HCT116 (cell line): ENCODE data around the gene MXRA8. TPM values are rescaled to one million over a fixed set of nuclear protein-coding genes. Genes with fewer than 3 reads are reported as not detected.

Experiments used
- ATAC-seq: fragments of 200-7000 bp; cut with Tn5 transposase; 2 replicates; pipeline ENCODE4 v1.9.1; 2020; ENCODE audit warnings: mild to moderate bottlenecking, moderate library complexity
- BruUV-seq: library from RNA; stranded (reverse); fragments of 400-500 nt; replicated peaks from 2 replicates; lab custom pipeline; 2021; lab: Mats Ljungman, UMichigan
- CTCF ChIA-PET: fragments of 300-600 bp; sonication (Branson Sonifier 250); formaldehyde crosslinking; loops from one replicate; lab custom pipeline; 2021; ENCODE audit warnings: antibody characterized with exemption; lab: Charles Lee
- POLR2A ChIA-PET: fragments of 300-600, 350-600 bp; sonication (Branson Sonifier 250); formaldehyde crosslinking; loops from one replicate; lab custom pipeline; 2021; ENCODE audit warnings: antibody characterized with exemption; lab: Charles Lee
- RAD21 ChIA-PET, 2 experiments: fragments of 300-600 bp; sonication (Branson Sonifier 250); formaldehyde crosslinking; loops; one replicate each; lab custom pipeline; 2023; ENCODE audit warnings: low total read pairs in 2 of 2; ENCODE audit not compliant: uncharacterized antibody in 2 of 2, unreplicated experiment in 2 of 2, low non-redundant PET in 1 of 2; lab: Charles Lee
- DNase-seq: peaks from one replicate; pipeline ENCODE4 v3.0.0-alpha.2; 2010; ENCODE audit warnings: low read depth, low spot score
- H2AFZ ChIP-seq: fragments of 200-600 bp; shearing (Covaris generic), sonication (generic); 2 replicates; pipeline ENCODE4 v1.6.1; 2017; ENCODE audit warnings: low read depth, mixed run types, mixed read lengths, antibody characterized with exemption, low read length; ENCODE audit not compliant: poor library complexity, severe bottlenecking
- H3K27ac ChIP-seq: 2 replicates; pipeline ENCODE4 v1.5.1; 2012; ENCODE audit warnings: low read depth, low read length
- H3K27me3 ChIP-seq: fragments of 200-600 bp; sonication (generic); 2 replicates; pipeline ENCODE4 v1.6.1; 2016; ENCODE audit warnings: mixed run types, low read length, mixed read lengths; ENCODE audit not compliant: insufficient read depth
- H3K36me3 ChIP-seq, 2 experiments: fragments of 200-500 bp in 1 of 2; fragments of 200-600 bp in 1 of 2; sonication (Bioruptor generic) in 1 of 2; sonication (generic) in 1 of 2; 2 replicates each; pipeline versions ENCODE4 v1.5.1 to v1.6.1; 2014 to 2016; ENCODE audit warnings: low read length in 2 of 2, inconsistent platforms in 1 of 2, mixed read lengths in 1 of 2, mixed run types in 1 of 2; ENCODE audit not compliant: insufficient read depth in 2 of 2, control insufficient read depth in 1 of 2
- H3K4me1 ChIP-seq, 2 experiments: fragments of 200-600 bp in 1 of 2; sonication (generic) in 1 of 2; 2 replicates each; pipeline versions ENCODE4 v1.5.1 to v1.6.1; 2012 to 2017; ENCODE audit warnings: low read length in 2 of 2, inconsistent platforms in 1 of 2, mild to moderate bottlenecking in 1 of 2, mixed read lengths in 1 of 2, mixed run types in 1 of 2, moderate library complexity in 1 of 2; ENCODE audit not compliant: insufficient read depth in 2 of 2, control insufficient read depth in 1 of 2
- H3K4me2 ChIP-seq: fragments of 200-600 bp; sonication (generic); 2 replicates; pipeline ENCODE4 v1.6.1; 2017; ENCODE audit warnings: mixed run types, low read length, mixed read lengths
- H3K4me3 ChIP-seq, 2 experiments: fragments of 200-600 bp in 1 of 2; sonication (generic) in 1 of 2; replicated peaks in 1 of 2; 2 replicates each; pipeline ENCODE4 v1.5.1; 2011 to 2016; ENCODE audit warnings: low read length in 2 of 2, control low read depth in 1 of 2, low read depth in 1 of 2, mild to moderate bottlenecking in 1 of 2, mixed read lengths in 1 of 2, mixed run types in 1 of 2
- H3K79me2 ChIP-seq: fragments of 200-600 bp; sonication (generic); 2 replicates; pipeline ENCODE4 v1.6.1; 2017; ENCODE audit warnings: mild to moderate bottlenecking, mixed run types, low read length, moderate library complexity, mixed read lengths; ENCODE audit not compliant: insufficient read depth
- H3K9ac ChIP-seq: fragments of 200-600 bp; sonication (generic); 2 replicates; pipeline ENCODE4 v1.6.1; 2016; ENCODE audit warnings: low read length, mixed read lengths
- H3K9me2 ChIP-seq: fragments of 200-600 bp; sonication (generic), shearing (Covaris generic); 2 replicates; pipeline ENCODE4 v1.6.1; 2017; ENCODE audit warnings: mixed run types, mild to moderate bottlenecking, moderate library complexity; ENCODE audit not compliant: insufficient read depth
- H3K9me3 ChIP-seq, 2 experiments: fragments of 200-500 bp in 1 of 2; fragments of 200-600 bp in 1 of 2; sonication (Bioruptor generic) in 1 of 2; sonication (generic) in 1 of 2; 2 replicates each; pipeline ENCODE4 v1.6.1; 2014 to 2017; ENCODE audit warnings: low read length in 2 of 2, mixed read lengths in 2 of 2, inconsistent platforms in 1 of 2, low read depth in 1 of 2, mild to moderate bottlenecking in 1 of 2, mixed run types in 1 of 2, moderate library complexity in 1 of 2; ENCODE audit not compliant: control insufficient read depth in 1 of 2, insufficient read depth in 1 of 2
- H4K20me1 ChIP-seq: fragments of 200-600 bp; sonication (generic), shearing (Covaris generic); 2 replicates; pipeline ENCODE4 v1.6.1; 2017; ENCODE audit warnings: mixed run types, mild to moderate bottlenecking, moderate library complexity; ENCODE audit not compliant: insufficient read depth
- CBX3 ChIP-seq: IDR thresholded peaks from 2 replicates; pipeline ENCODE4 v1.6.1; 2012; ENCODE audit warnings: low read depth
- CEBPB ChIP-seq: IDR thresholded peaks from 2 replicates; pipeline ENCODE4 v1.6.1; 2012; ENCODE audit warnings: low read depth
- EGR1 ChIP-seq: IDR thresholded peaks from 2 replicates; pipeline ENCODE4 v1.6.1; 2012; ENCODE audit warnings: low read depth
- ELF1 ChIP-seq: IDR thresholded peaks from 2 replicates; pipeline ENCODE4 v1.6.1; 2012; ENCODE audit warnings: low read depth, borderline replicate concordance
- EZH2phosphoT487 ChIP-seq: fragments of 200-600 bp; IDR thresholded peaks from 2 replicates; pipeline ENCODE4 v1.6.1; 2018; ENCODE audit warnings: antibody characterized with exemption, borderline replicate concordance
- FOSL1 ChIP-seq: IDR thresholded peaks from 2 replicates; pipeline ENCODE4 v1.6.1; 2012; ENCODE audit warnings: low read depth
- JUND ChIP-seq: IDR thresholded peaks from 2 replicates; pipeline ENCODE4 v1.6.1; 2012
- POLR2A ChIP-seq: IDR thresholded peaks from 2 replicates; pipeline ENCODE4 v1.7.0; 2011; ENCODE audit warnings: borderline replicate concordance; ENCODE audit not compliant: insufficient read depth, insufficient read length; ENCODE audit errors: extremely low read depth
- RAD21 ChIP-seq: IDR thresholded peaks from 2 replicates; pipeline ENCODE4 v1.6.1; 2012; ENCODE audit warnings: low read depth, mild to moderate bottlenecking
- SIN3A ChIP-seq: IDR thresholded peaks from 2 replicates; pipeline ENCODE4 v1.6.1; 2012; ENCODE audit warnings: low read depth
- SP1 ChIP-seq: IDR thresholded peaks from 2 replicates; pipeline ENCODE4 v1.6.1; 2012; ENCODE audit warnings: low read depth
- SRF ChIP-seq: IDR thresholded peaks from 2 replicates; pipeline ENCODE4 v1.6.1; 2012; ENCODE audit warnings: low read depth
- TCF7L2 ChIP-seq: IDR thresholded peaks from 2 replicates; pipeline ENCODE4 v1.7.0; 2011; ENCODE audit warnings: borderline replicate concordance, inconsistent platforms; ENCODE audit not compliant: insufficient read depth, insufficient read length; ENCODE audit errors: extremely low read depth
- YY1 ChIP-seq: IDR thresholded peaks from 2 replicates; pipeline ENCODE4 v1.6.1; 2011; ENCODE audit warnings: low read length, low read depth, moderate library complexity, mild to moderate bottlenecking; ENCODE audit not compliant: insufficient replicate concordance; ENCODE audit errors: extremely low read depth
- ZNF274 ChIP-seq: fragments of 200-500 bp; sonication (Bioruptor generic); IDR thresholded peaks from 2 replicates; pipeline ENCODE4 v1.6.1; 2014; ENCODE audit warnings: mild to moderate bottlenecking, low read depth, low read length, inconsistent platforms
- intact Hi-C: fragments of 100-400 bp; cut with micrococcal nuclease; formaldehyde crosslinking; loops from 2 replicates; pipeline ENCODE4 v1.10.0; 2022
- total RNA-seq: library from RNA; stranded (reverse); gene quantifications from one replicate; pipeline ENCODE4 v1.2.1, GENCODE V29; 2021; ENCODE audit not compliant: unreplicated experiment
- TF ChIP-seq, protein P1 (sequence below): IDR thresholded peaks from 2 replicates; pipeline ENCODE4 v1.6.1; 2011; ENCODE audit warnings: mild to moderate bottlenecking, low read length, moderate library complexity; ENCODE audit not compliant: insufficient replicate concordance; ENCODE audit errors: extremely low read depth
- TF ChIP-seq, protein P2 (sequence below): IDR thresholded peaks from 2 replicates; pipeline ENCODE4 v1.6.1; 2012
- TF ChIP-seq, protein P3 (sequence below): IDR thresholded peaks from 2 replicates; pipeline ENCODE4 v1.6.1; 2012; ENCODE audit warnings: low read depth
- TF ChIP-seq, protein P4 (sequence below): IDR thresholded peaks from 2 replicates; pipeline ENCODE4 v1.6.1; 2012

The MXRA8 gene
- total RNA-seq, 1 experiment from 2014 or later, result 0.74 TPM

DNA sequence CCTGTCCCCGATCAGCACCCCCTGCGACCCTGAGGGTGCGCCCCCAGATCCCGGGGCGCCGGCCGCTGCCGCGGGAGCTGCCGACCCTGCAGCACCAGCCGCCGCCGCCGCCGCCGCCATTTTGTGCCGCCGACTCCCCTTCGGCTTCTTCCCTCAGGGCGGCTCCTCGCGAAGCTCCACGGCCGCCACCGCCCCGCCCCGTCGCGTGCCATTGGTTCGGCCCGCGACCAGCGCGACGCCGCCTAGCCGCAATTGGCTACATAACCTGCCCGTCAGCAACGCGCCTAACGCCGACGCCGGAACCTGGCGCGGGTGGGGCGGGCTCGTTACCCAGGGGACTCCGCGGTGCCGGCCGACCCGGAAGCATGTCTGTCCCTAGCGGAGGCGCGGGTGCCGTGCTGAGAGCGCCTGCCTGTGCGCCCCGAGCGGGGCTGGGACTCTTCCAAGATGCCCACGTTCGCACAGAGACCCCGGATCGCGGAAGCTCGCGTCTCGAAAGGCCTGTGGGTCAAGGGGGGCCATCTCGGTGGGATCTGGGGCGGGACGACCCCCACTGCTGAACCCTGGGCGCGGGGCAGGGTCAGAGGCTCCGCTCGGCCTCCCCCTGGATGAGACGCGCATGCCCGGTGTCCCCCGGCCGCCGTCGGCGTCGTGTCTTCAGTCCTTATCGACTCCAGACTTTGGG is 41.0 kb upstream of the MXRA8 start, which contains the start of gene CCNL2 (continued):
- TF ChIP-seq, protein P1, sequence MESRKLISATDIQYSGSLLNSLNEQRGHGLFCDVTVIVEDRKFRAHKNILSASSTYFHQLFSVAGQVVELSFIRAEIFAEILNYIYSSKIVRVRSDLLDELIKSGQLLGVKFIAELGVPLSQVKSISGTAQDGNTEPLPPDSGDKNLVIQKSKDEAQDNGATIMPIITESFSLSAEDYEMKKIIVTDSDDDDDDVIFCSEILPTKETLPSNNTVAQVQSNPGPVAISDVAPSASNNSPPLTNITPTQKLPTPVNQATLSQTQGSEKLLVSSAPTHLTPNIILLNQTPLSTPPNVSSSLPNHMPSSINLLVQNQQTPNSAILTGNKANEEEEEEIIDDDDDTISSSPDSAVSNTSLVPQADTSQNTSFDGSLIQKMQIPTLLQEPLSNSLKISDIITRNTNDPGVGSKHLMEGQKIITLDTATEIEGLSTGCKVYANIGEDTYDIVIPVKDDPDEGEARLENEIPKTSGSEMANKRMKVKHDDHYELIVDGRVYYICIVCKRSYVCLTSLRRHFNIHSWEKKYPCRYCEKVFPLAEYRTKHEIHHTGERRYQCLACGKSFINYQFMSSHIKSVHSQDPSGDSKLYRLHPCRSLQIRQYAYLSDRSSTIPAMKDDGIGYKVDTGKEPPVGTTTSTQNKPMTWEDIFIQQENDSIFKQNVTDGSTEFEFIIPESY, result peak; percentile 32

DNA sequence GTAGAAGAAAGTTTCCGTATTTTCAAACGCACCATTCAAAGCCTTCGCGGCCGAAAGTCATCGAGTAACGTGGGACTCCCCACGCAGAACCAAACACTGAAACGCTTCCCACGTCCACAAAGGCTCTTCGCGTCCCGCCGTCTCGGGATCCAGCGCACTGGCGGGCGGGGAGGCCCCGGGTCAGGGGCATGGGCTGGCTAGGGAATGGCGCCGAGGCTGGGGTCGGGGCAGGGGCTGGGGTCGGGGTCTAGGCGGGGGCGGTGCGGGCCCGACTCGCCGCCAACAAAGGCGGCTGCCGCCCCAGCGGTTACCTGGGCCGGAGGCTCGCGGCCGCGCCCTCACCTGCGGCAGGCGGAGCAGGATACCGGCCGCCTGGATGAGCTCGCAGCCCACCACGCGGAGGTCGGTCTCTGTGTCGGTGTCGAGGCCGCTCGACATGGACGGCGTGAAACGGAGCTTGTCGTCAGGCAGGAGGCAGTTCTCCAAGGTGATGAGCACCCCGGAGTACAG is 40.4 kb upstream of the MXRA8 start:
- DNase-seq, result no peak
- Histone ChIP-seq H3K9me2 (no peaks in the 10 kb centered on the region), H3K27me3 (no peaks in the 10 kb centered on the region), H3K27ac (peak overlapping the region; percentile 86), H4K20me1 (peaks cover 9% of the 10 kb centered on the region; the same call in 1 of the 2 replicates), H3K79me2 (peaks cover 86% of the 10 kb centered on the region), H3K9me3 (no peaks in the 10 kb centered on the region), H3K4me3 (peak overlapping the region; percentile 76 to 99), H3K9ac (peak overlapping the region; percentile 97), H3K4me1 (peaks cover 8 to 43% of the 10 kb centered on the region in 2 experiments; a peak in 3 of 4 replicates), H3K4me2 (peak overlapping the region; percentile 99), H2AFZ (no peak overlapping the region), H3K36me3 (peaks cover 29 to 51% of the 10 kb centered on the region in 2 experiments; a peak in 3 of 4 replicates)
- TF ChIP-seq EZH2phosphoT487 (no peak), JUND (no peak), ELF1 (no peak), SRF (no peak), TCF7L2 (no peak), YY1 (no peak), CEBPB (no peak), CBX3 (no peak), POLR2A (no peak), SP1 (no peak), RAD21 (no peak), FOSL1 (no peak), ZNF274 (no peak), SIN3A (no peak), EGR1 (no peak)
- TF ChIP-seq, protein P2, sequence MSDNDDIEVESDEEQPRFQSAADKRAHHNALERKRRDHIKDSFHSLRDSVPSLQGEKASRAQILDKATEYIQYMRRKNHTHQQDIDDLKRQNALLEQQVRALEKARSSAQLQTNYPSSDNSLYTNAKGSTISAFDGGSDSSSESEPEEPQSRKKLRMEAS, result no peak
- TF ChIP-seq, protein P3, sequence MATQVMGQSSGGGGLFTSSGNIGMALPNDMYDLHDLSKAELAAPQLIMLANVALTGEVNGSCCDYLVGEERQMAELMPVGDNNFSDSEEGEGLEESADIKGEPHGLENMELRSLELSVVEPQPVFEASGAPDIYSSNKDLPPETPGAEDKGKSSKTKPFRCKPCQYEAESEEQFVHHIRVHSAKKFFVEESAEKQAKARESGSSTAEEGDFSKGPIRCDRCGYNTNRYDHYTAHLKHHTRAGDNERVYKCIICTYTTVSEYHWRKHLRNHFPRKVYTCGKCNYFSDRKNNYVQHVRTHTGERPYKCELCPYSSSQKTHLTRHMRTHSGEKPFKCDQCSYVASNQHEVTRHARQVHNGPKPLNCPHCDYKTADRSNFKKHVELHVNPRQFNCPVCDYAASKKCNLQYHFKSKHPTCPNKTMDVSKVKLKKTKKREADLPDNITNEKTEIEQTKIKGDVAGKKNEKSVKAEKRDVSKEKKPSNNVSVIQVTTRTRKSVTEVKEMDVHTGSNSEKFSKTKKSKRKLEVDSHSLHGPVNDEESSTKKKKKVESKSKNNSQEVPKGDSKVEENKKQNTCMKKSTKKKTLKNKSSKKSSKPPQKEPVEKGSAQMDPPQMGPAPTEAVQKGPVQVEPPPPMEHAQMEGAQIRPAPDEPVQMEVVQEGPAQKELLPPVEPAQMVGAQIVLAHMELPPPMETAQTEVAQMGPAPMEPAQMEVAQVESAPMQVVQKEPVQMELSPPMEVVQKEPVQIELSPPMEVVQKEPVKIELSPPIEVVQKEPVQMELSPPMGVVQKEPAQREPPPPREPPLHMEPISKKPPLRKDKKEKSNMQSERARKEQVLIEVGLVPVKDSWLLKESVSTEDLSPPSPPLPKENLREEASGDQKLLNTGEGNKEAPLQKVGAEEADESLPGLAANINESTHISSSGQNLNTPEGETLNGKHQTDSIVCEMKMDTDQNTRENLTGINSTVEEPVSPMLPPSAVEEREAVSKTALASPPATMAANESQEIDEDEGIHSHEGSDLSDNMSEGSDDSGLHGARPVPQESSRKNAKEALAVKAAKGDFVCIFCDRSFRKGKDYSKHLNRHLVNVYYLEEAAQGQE, result no peak
- TF ChIP-seq, protein P4, sequence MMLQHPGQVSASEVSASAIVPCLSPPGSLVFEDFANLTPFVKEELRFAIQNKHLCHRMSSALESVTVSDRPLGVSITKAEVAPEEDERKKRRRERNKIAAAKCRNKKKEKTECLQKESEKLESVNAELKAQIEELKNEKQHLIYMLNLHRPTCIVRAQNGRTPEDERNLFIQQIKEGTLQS, result no peak
- RAD21 ChIA-PET, result interaction anchor here in 1 of 2 experiments (0.9 kb wide), 1 partner anchor 23 kb away, joined by 4 read pairs; the partner anchor contains the start of gene AURKAIP1
- ATAC-seq, result no peak; the same call in 1 of the 2 replicates
- BruUV-seq, result no TSS peak
- intact Hi-C loops, result loop anchor here (1.0 kb wide), 1 partner anchor 54 kb away; no protein-coding TSS in a partner anchor
- CTCF ChIA-PET, result interaction anchor here (0.8 to 1.5 kb wide), 4 partner anchors 23 to 107 kb away, joined by 3 to 9 read pairs (median 4); partner anchors contain the start of gene AURKAIP1
- POLR2A ChIA-PET, result interaction anchor here (1.0 to 1.2 kb wide), 6 partner anchors 8 to 107 kb away, joined by 3 to 7 read pairs (median 4); partner anchors contain the start of genes AURKAIP1 and MRPL20
